Thymus (tissue), 11 donors: ENCODE measurements around the gene PACRG. TPM values are rescaled to one million over a fixed set of nuclear protein-coding genes. Genes with fewer than 3 reads are reported as not detected.

Experiments
- DNase-seq, 9 donors: peaks; one replicate each; pipeline ENCODE4 v3.0.0-alpha.2; 2013; ENCODE audit warnings: low spot score in 9 of 9, low read depth in 6 of 9, missing footprints in 1 of 9
- H3K27ac ChIP-seq, 2 donors: one replicate each; pipeline ENCODE4 v1.5.1; 2013; ENCODE audit warnings: control low read depth in 1 of 2, low read depth in 1 of 2, low read length in 1 of 2, mild to moderate bottlenecking in 1 of 2, moderate library complexity in 1 of 2
- H3K27me3 ChIP-seq, 2 donors: one replicate each; pipeline ENCODE4 v1.5.1; 2013; ENCODE audit warnings: low read length in 1 of 2; ENCODE audit not compliant: control insufficient read depth in 2 of 2, insufficient read depth in 1 of 2
- H3K36me3 ChIP-seq, 2 donors: one replicate each; pipeline ENCODE4 v1.5.1; 2013; ENCODE audit warnings: low read length in 1 of 2, mild to moderate bottlenecking in 1 of 2, moderate library complexity in 1 of 2; ENCODE audit not compliant: control insufficient read depth in 2 of 2, insufficient read depth in 2 of 2
- H3K4me1 ChIP-seq, 2 donors: one replicate each; pipeline ENCODE4 v1.5.1; 2013; ENCODE audit warnings: low read length in 2 of 2; ENCODE audit not compliant: control insufficient read depth in 2 of 2, insufficient read depth in 2 of 2
- H3K4me3 ChIP-seq, 2 donors: one replicate each; pipeline ENCODE4 v1.5.1; 2013; ENCODE audit warnings: low read length in 2 of 2, control low read depth in 1 of 2, mild to moderate bottlenecking in 1 of 2
- H3K9me3 ChIP-seq, 2 donors: one replicate each; pipeline ENCODE4 v1.5.1; 2013; ENCODE audit warnings: low read length in 1 of 2, mild to moderate bottlenecking in 1 of 2; ENCODE audit not compliant: control insufficient read depth in 2 of 2, insufficient read depth in 1 of 2
- WGBS: extraction: QIAGEN DNeasy Blood & Tissue Kit; methylation state at CpG from one replicate; pipeline ENCODE4 v1.1.7; 2013; 5-methylcytosine and 5-hydroxymethylcytosine counted together
- polyA plus RNA-seq: library from polyadenylated mRNA; stranded (reverse); fragments of 200-250 nt; gene quantifications from one replicate; pipeline ENCODE4 v1.2.3, GENCODE V29; 2013
- total RNA-seq: library from RNA; stranded (reverse); fragments of 120-200 nt; gene quantifications from one replicate; pipeline ENCODE4 v1.2.4, GENCODE V29; 2013
- donor health status: healthy.

PACRG gene
- total and polyA plus RNA-seq, 2 donors: 0.42 to 0.62 TPM

- 95% methylated on average over 9 of the region's 9 CpGs for WGBS
- H3K36me3 ChIP-seq: no peaks in the 10 kb centered on the region
These were observed 525.9 kb downstream of the PACRG start for GRCh38 chr6:163253556-163254213.

GRCh38 chr6:163254341-163254835 lies 526.6 kb downstream of the PACRG start:
- H3K27ac ChIP-seq: no peak overlapping the region
- H3K4me3 ChIP-seq: no peak overlapping the region
- no peaks in the 10 kb centered on the region for H3K9me3 ChIP-seq
- H3K27me3 ChIP-seq: no peaks in the 10 kb centered on the region
- 93% methylated on average over 7 of the region's 7 CpGs for WGBS
- H3K4me1 ChIP-seq: peaks cover 0 to 16% of the 10 kb centered on the region in 2 donors
- H3K36me3 ChIP-seq: no peaks in the 10 kb centered on the region
- DNase-seq: no peak

More at GRCh38 chr6:163253556-163254213, 525.9 kb downstream of the PACRG start:
- H3K27me3 ChIP-seq: no peaks in the 10 kb centered on the region
- no peak overlapping the region for H3K27ac ChIP-seq
- H3K9me3 ChIP-seq: no peaks in the 10 kb centered on the region
- peaks cover 0 to 17% of the 10 kb centered on the region in 2 donors for H3K4me1 ChIP-seq
- DNase-seq: no peak
- H3K4me3 ChIP-seq: no peak overlapping the region

GRCh38 chr6:163255265-163255664 lies 527.5 kb downstream of the PACRG start:
- Histone ChIP-seq H3K36me3 (no peaks in the 10 kb centered on the region), H3K9me3 (no peaks in the 10 kb centered on the region), H3K4me1 (peaks cover 0 to 16% of the 10 kb centered on the region in 2 donors), H3K27ac (no peak overlapping the region), H3K27me3 (no peaks in the 10 kb centered on the region), H3K4me3 (no peak overlapping the region)
- WGBS: 96% methylated on average over 2 of the region's 2 CpGs
- no peak for DNase-seq

GRCh38 chr6:163259689-163260088 lies 531.9 kb downstream of the PACRG start:
- WGBS: 94% methylated on average over 8 of the region's 8 CpGs
- Histone ChIP-seq H3K27ac (no peak overlapping the region), H3K9me3 (no peaks in the 10 kb centered on the region), H3K36me3 (no peaks in the 10 kb centered on the region), H3K27me3 (no peaks in the 10 kb centered on the region), H3K4me3 (no peak overlapping the region), H3K4me1 (peaks cover 0 to 11% of the 10 kb centered on the region in 2 donors)
- DNase-seq: no peak

- no peaks in the 10 kb centered on the region for H3K27me3 ChIP-seq
- no peaks in the 10 kb centered on the region for H3K9me3 ChIP-seq
- WGBS: 35% methylated on average over 21 of the region's 21 CpGs
- peak in 2 of 9 donors; percentile 13 to 40 for DNase-seq
- H3K4me3 ChIP-seq: peak overlapping the region in 1 of 2 donors; percentile 17
- H3K4me1 ChIP-seq: peaks cover 0 to 11% of the 10 kb centered on the region in 2 donors
- H3K27ac ChIP-seq: peak overlapping the region in 1 of 2 donors; percentile 32
- no peaks in the 10 kb centered on the region for H3K36me3 ChIP-seq
These were observed 532.5 kb downstream of the PACRG start for GRCh38 chr6:163260111-163260895.

GRCh38 chr6:163260911-163261310 lies 533.1 kb downstream of the PACRG start:
- no peak for DNase-seq
- H3K4me1 ChIP-seq: peaks cover 0 to 11% of the 10 kb centered on the region in 2 donors
- WGBS: 54% methylated on average over 8 of the region's 8 CpGs
- H3K36me3 ChIP-seq: no peaks in the 10 kb centered on the region
- H3K27ac ChIP-seq: no peak overlapping the region
- H3K27me3 ChIP-seq: no peaks in the 10 kb centered on the region
- H3K4me3 ChIP-seq: no peak overlapping the region
- H3K9me3 ChIP-seq: no peaks in the 10 kb centered on the region

GRCh38 chr6:163261361-163261760 lies 533.6 kb downstream of the PACRG start:
- H3K27ac ChIP-seq: no peak overlapping the region
- no peak for DNase-seq
- H3K4me1 ChIP-seq: peaks cover 0 to 11% of the 10 kb centered on the region in 2 donors
- no peak overlapping the region for H3K4me3 ChIP-seq
- H3K9me3 ChIP-seq: no peaks in the 10 kb centered on the region
- WGBS: 98% methylated on average over 4 of the region's 4 CpGs
- no peaks in the 10 kb centered on the region for H3K36me3 ChIP-seq
- H3K27me3 ChIP-seq: no peaks in the 10 kb centered on the region

GRCh38 chr6:163262080-163262479 lies 534.3 kb downstream of the PACRG start:
- H3K9me3 ChIP-seq: no peaks in the 10 kb centered on the region
- H3K36me3 ChIP-seq: no peaks in the 10 kb centered on the region
- no peak overlapping the region for H3K27ac ChIP-seq
- 96% methylated on average over 7 of the region's 7 CpGs for WGBS
- no peaks in the 10 kb centered on the region for H3K27me3 ChIP-seq
- H3K4me3 ChIP-seq: no peak overlapping the region
- DNase-seq: no peak
- H3K4me1 ChIP-seq: peaks cover 0 to 11% of the 10 kb centered on the region in 2 donors

GRCh38 chr6:163263196-163263595 lies 535.4 kb downstream of the PACRG start:
- Histone ChIP-seq H3K9me3 (no peaks in the 10 kb centered on the region), H3K27me3 (no peaks in the 10 kb centered on the region), H3K27ac (no peak overlapping the region), H3K4me1 (peaks cover 0 to 11% of the 10 kb centered on the region in 2 donors), H3K36me3 (no peaks in the 10 kb centered on the region), H3K4me3 (no peak overlapping the region)
- no peak for DNase-seq
- whole genome bisulfite sequencing: 97% methylated on average over 8 of the region's 8 CpGs
